ENCODE measurements around the gene NRROS. TPM values are rescaled to one million over a fixed set of nuclear protein-coding genes. Genes with fewer than 3 reads are reported as not detected.

The NRROS gene
- total and polyA plus RNA-seq, 7 donors: 0.60 to 7.5 (median 5.8) TPM

- Histone ChIP-seq H3K36me3 (no peaks in the 10 kb centered on the region), H3K27me3 (no peaks in the 10 kb centered on the region), H3K9me3 (no peaks in the 10 kb centered on the region), H3K27ac (no peak overlapping the region), H3K4me3 (no peak overlapping the region), H3K4me1 (peaks cover 0 to 9% (median 8%) of the 10 kb centered on the region in 4 donors)
- intact Hi-C loops (cut with DNase I): no loop called here
- WGBS, 2 donors: 74 to 88% methylated on average over 2 of the region's 2 CpGs
- TF ChIP-seq CTCF (IDR thresholded peaks at IDR 0.05) (no peak), EP300 (IDR thresholded peaks at IDR 0.05) (no peak), POLR2A (IDR thresholded peaks at IDR 0.05) (no peak), POLR2AphosphoS5 (IDR thresholded peaks at IDR 0.05) (no peak)
- DNase-seq: no peak
Measured at GRCh38 chr3:196686436-196686835, 46.9 kb downstream of the NRROS start.

GRCh38 chr3:196688349-196688748 lies 48.9 kb downstream of the NRROS start:
- no peak overlapping the region for H3K4me3 ChIP-seq
- no peaks in the 10 kb centered on the region for H3K9me3 ChIP-seq
- peak in 1 of 4 donors; percentile 27 for TF ChIP-seq EP300 (IDR thresholded peaks at IDR 0.05)
- no peak for TF ChIP-seq CTCF (IDR thresholded peaks at IDR 0.05)
- peak in 1 of 4 donors; percentile 27 for TF ChIP-seq POLR2AphosphoS5 (IDR thresholded peaks at IDR 0.05)
- TF ChIP-seq POLR2A (IDR thresholded peaks at IDR 0.05): no peak
- intact Hi-C loops (cut with DNase I): no loop called here
- WGBS, 2 donors: 38 to 61% methylated on average over 5 of the region's 5 CpGs
- H3K27me3 ChIP-seq: no peaks in the 10 kb centered on the region
- peak; percentile 69 for DNase-seq
- H3K4me1 ChIP-seq: peaks cover 0 to 9% (median 8%) of the 10 kb centered on the region in 4 donors
- peak overlapping the region in 1 of 4 donors; percentile 38 for H3K27ac ChIP-seq
- H3K36me3 ChIP-seq: no peaks in the 10 kb centered on the region

GRCh38 chr3:196689941-196690660 lies 50.6 kb downstream of the NRROS start:
- DNase-seq: no peak
- no peaks in the 10 kb centered on the region for H3K36me3 ChIP-seq
- H3K4me1 ChIP-seq: peaks cover 0 to 2% (median 1%) of the 10 kb centered on the region in 4 donors
- no peak overlapping the region for H3K27ac ChIP-seq
- intact Hi-C loops (cut with DNase I): no loop called here
- H3K27me3 ChIP-seq: no peaks in the 10 kb centered on the region
- 88 to 90% methylated on average over 17 of the region's 17 CpGs for WGBS, 2 donors
- no peak overlapping the region for H3K4me3 ChIP-seq
- TF ChIP-seq POLR2A (IDR thresholded peaks at IDR 0.05) (no peak), POLR2AphosphoS5 (IDR thresholded peaks at IDR 0.05) (no peak), EP300 (IDR thresholded peaks at IDR 0.05) (no peak), CTCF (IDR thresholded peaks at IDR 0.05) (no peak)
- H3K9me3 ChIP-seq: no peaks in the 10 kb centered on the region

GRCh38 chr3:196691386-196691785 lies 51.9 kb downstream of the NRROS start:
- Histone ChIP-seq H3K27me3 (no peaks in the 10 kb centered on the region), H3K4me3 (no peak overlapping the region), H3K36me3 (no peaks in the 10 kb centered on the region), H3K27ac (no peak overlapping the region), H3K9me3 (no peaks in the 10 kb centered on the region), H3K4me1 (no peaks in the 10 kb centered on the region)
- intact Hi-C loops (cut with DNase I): no loop called here
- TF ChIP-seq POLR2AphosphoS5 (IDR thresholded peaks at IDR 0.05) (no peak), CTCF (IDR thresholded peaks at IDR 0.05) (no peak), POLR2A (IDR thresholded peaks at IDR 0.05) (no peak), EP300 (IDR thresholded peaks at IDR 0.05) (no peak)
- WGBS, 2 donors: 69 to 79% methylated on average over 8 of the region's 8 CpGs
- no peak for DNase-seq
